A673 (cell line): ENCODE measurements around the gene SEC14L3. TPM values are rescaled to one million over a fixed set of nuclear protein-coding genes. Genes with fewer than 3 reads are reported as not detected.

Experiments
- BruUV-seq: library from RNA; stranded (reverse); fragments of 400-500 nt; replicated peaks from 2 replicates; lab custom pipeline; 2021; lab: Mats Ljungman, UMichigan
- CTCF ChIA-PET: fragments of 300-600 bp; sonication (Branson Sonifier 250); formaldehyde crosslinking; loops from one replicate; lab custom pipeline; 2022; ENCODE audit warnings: antibody characterized with exemption; lab: Charles Lee
- POLR2A ChIA-PET: fragments of 300-600 bp; sonication (Branson Sonifier 250); formaldehyde crosslinking; loops from one replicate; lab custom pipeline; 2022; ENCODE audit warnings: antibody characterized with exemption; ENCODE audit not compliant: low non-redundant PET; lab: Charles Lee
- DNase-seq: peaks from one replicate; pipeline ENCODE4 v3.0.0-alpha.2; 2015; ENCODE audit warnings: low spot score
- H3K27ac ChIP-seq: fragments of 200-600 bp; sonication (generic); 2 replicates; pipeline ENCODE4 v1.5.1; 2016; ENCODE audit warnings: mixed run types, low read depth, mild to moderate bottlenecking, mixed read lengths, antibody characterized with exemption, low read length; ENCODE audit not compliant: poor library complexity, severe bottlenecking
- H3K27me3 ChIP-seq: fragments of 200-600 bp; sonication (generic); replicated peaks from 2 replicates; pipeline ENCODE4 v1.6.1; 2017; ENCODE audit warnings: mixed run types, low read depth, mild to moderate bottlenecking, mixed read lengths, antibody characterized with exemption, low read length; ENCODE audit not compliant: insufficient read depth, poor library complexity
- H3K36me3 ChIP-seq: fragments of 200-600 bp; sonication (generic); 2 replicates; pipeline ENCODE4 v1.6.1; 2016; ENCODE audit warnings: mixed run types, mild to moderate bottlenecking, mixed read lengths, antibody characterized with exemption, low read length; ENCODE audit not compliant: insufficient read depth, poor library complexity, severe bottlenecking
- H3K4me1 ChIP-seq: fragments of 200-600 bp; sonication (generic); 2 replicates; pipeline ENCODE4 v1.6.1; 2017; ENCODE audit warnings: mixed run types, mild to moderate bottlenecking, mixed read lengths, antibody characterized with exemption, low read length; ENCODE audit not compliant: insufficient read depth, poor library complexity, severe bottlenecking
- H3K4me3 ChIP-seq: fragments of 200-600 bp; sonication (generic); 2 replicates; pipeline ENCODE4 v1.5.1; 2016; ENCODE audit warnings: low read depth, mixed run types, mild to moderate bottlenecking, mixed read lengths, low read length; ENCODE audit not compliant: poor library complexity, severe bottlenecking
- H3K9me3 ChIP-seq: fragments of 200-600 bp; sonication (generic); 2 replicates; pipeline ENCODE4 v1.6.1; 2016; ENCODE audit warnings: mixed run types, low read depth, mild to moderate bottlenecking, mixed read lengths, antibody characterized with exemption, low read length; ENCODE audit not compliant: poor library complexity, severe bottlenecking
- CTCF ChIP-seq: fragments of 300-800, 200-600 bp; sonication (generic); conservative IDR thresholded peaks from 2 replicates; pipeline ENCODE4 v1.5.1; 2017; ENCODE audit warnings: low read depth, mild to moderate bottlenecking, antibody characterized with exemption, low read length, moderate library complexity, mixed read lengths
- EZH2 ChIP-seq: fragments of 200-600 bp; sonication (generic); IDR thresholded peaks from 2 replicates; pipeline ENCODE4 v1.6.1; 2017; ENCODE audit warnings: borderline replicate concordance, low read depth, mild to moderate bottlenecking, mixed read lengths, antibody characterized with exemption, low read length; ENCODE audit not compliant: poor library complexity, severe bottlenecking
- intact Hi-C: fragments of 100-400 bp; cut with micrococcal nuclease; formaldehyde crosslinking; loops from one replicate; pipeline ENCODE4 v1.10.0; 2022; ENCODE audit not compliant: unreplicated experiment
- total RNA-seq: library from RNA; stranded (reverse); gene quantifications from 2 replicates; pipeline ENCODE4 v1.2.3, GENCODE V29; 2021

Gene SEC14L3
- total RNA-seq, 1 experiment from 2014 or later = not detected

- H3K27me3 ChIP-seq = peaks cover 12% of the 10 kb centered on the region
- BruUV-seq = no TSS peak
- ChIA-PET POLR2A (no interaction called here), CTCF (no interaction called here)
- no peaks in the 10 kb centered on the region for H3K9me3 ChIP-seq
- no peaks in the 10 kb centered on the region for H3K4me1 ChIP-seq
- no peaks in the 10 kb centered on the region for H3K36me3 ChIP-seq
- TF ChIP-seq EZH2 (no peak), CTCF (no peak)
- no peak overlapping the region for H3K4me3 ChIP-seq
- DNase-seq = no peak
- no peak overlapping the region for H3K27ac ChIP-seq
- intact Hi-C loops = no loop called here
These were observed 31.1 kb upstream of the SEC14L3 start for GRCh38 chr22:30502911-30503310.

- ChIA-PET POLR2A (no interaction called here), CTCF (no interaction called here)
- TF ChIP-seq EZH2 (no peak), CTCF (no peak)
- DNase-seq = no peak
- H3K4me1 ChIP-seq = no peaks in the 10 kb centered on the region
- H3K4me3 ChIP-seq = no peak overlapping the region
- H3K36me3 ChIP-seq = no peaks in the 10 kb centered on the region
- BruUV-seq = no TSS peak
- H3K27me3 ChIP-seq = peaks cover 12% of the 10 kb centered on the region
- intact Hi-C loops = no loop called here
- H3K27ac ChIP-seq = no peak overlapping the region
- H3K9me3 ChIP-seq = no peaks in the 10 kb centered on the region
These were observed 30.3 kb upstream of the SEC14L3 start for GRCh38 chr22:30502153-30502552.

- no peak for DNase-seq
- H3K36me3 ChIP-seq = no peaks in the 10 kb centered on the region
- H3K27ac ChIP-seq = no peak overlapping the region
- BruUV-seq = no TSS peak
- H3K9me3 ChIP-seq = no peaks in the 10 kb centered on the region
- H3K27me3 ChIP-seq = peaks cover 11% of the 10 kb centered on the region
- POLR2A ChIA-PET = interaction anchor here (0.6 kb wide), 1 partner anchor 82 kb away, joined by 7 read pairs; no protein-coding TSS in a partner anchor
- H3K4me3 ChIP-seq = no peak overlapping the region
- CTCF ChIA-PET = no interaction called here
- H3K4me1 ChIP-seq = no peaks in the 10 kb centered on the region
- TF ChIP-seq EZH2 (no peak), CTCF (no peak)
- intact Hi-C loops = no loop called here
These were observed 28.8 kb upstream of the SEC14L3 start for GRCh38 chr22:30500628-30501027.
